Keratinocyte (primary cell): ENCODE data around the gene SHMT2.

ENCODE experiments used
- CTCF ChIP-seq, 3 experiments: IDR thresholded peaks in 1 of 3; conservative IDR thresholded peaks in 1 of 3; optimal IDR thresholded peaks in 1 of 3; 2 replicates in 2 of 3; 3 replicates in 1 of 3; pipeline versions ENCODE3 to v1.5.1; 2011; ENCODE audit warnings: low read length in 3 of 3, mild to moderate bottlenecking in 3 of 3, moderate library complexity in 2 of 3, control low read depth in 1 of 3, inconsistent platforms in 1 of 3; ENCODE audit not compliant: insufficient read depth in 2 of 3; ENCODE audit errors: extremely low read depth in 1 of 3
- EZH2 ChIP-seq: IDR thresholded peaks from one replicate; pipeline ENCODE4 v1.6.1; 2012; ENCODE audit warnings: inconsistent platforms, mild to moderate bottlenecking, low read length, moderate library complexity

DNA sequence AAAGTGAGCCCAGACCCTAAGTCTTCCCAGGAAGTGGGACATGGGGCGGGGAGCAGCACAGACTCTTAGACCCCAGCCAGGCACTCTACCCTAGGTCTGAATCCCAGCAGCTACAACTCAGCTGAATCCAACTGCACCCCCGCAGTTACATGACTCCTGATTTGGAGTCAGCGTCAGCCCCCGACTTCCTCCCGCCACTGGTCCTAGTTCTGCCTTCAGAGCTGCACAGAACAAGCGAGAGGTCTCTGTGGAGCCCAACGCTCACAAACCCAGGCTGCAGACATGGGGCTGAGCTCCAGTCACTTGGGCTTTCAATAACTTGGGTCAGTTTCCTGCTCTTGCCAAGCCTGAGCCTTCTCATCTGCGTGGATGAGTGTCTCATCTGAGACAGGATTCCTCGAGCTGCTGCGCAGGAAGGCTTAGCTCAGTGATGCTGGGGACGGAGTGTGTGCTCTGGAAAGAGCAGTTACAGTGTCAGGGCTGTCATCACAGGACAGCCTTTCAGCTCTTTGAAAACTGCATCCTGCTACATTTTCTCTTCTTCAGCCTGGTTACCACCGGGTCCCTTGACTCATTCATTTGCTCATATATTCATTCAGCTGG is 43.5 kb upstream of the SHMT2 start:
- no peak for TF ChIP-seq CTCF (optimal IDR thresholded peaks at IDR 0.05 in 1 of 3, IDR thresholded peaks at IDR 0.05 in 1 of 3, conservative IDR thresholded peaks at IDR 0.05 in 1 of 3; ENCODE audit: extremely low read depth in 1 of 3, insufficient read depth in 2 of 3, low read length in 3 of 3)
- TF ChIP-seq EZH2, result no peak
